ENCODE measurements around the gene MRPL49.

MRPL49 gene

GRCh38 chr11:65121865-65122696 lies at the start of gene MRPL49, which contains the start of gene FAU:
TSS of gene MRPL49 (plus strand) at chr11:65122321. CDS start at chr11:65122347, 26 bp downstream.
TSS of gene FAU (minus strand) at chr11:65122134. CDS start at chr11:65121813, 321 bp downstream.
- DNase-seq: peak; percentile 94 to 97

- DNase-seq: no peak
Observed at GRCh38 chr11:65072631-65072966, 49.5 kb upstream of the MRPL49 start.

- DNase-seq: no peak
Observed at GRCh38 chr11:65077451-65077850, 44.7 kb upstream of the MRPL49 start.

- DNase-seq: peak; percentile 5 to 18
Observed at GRCh38 chr11:65078151-65078550, 44.0 kb upstream of the MRPL49 start.

GRCh38 chr11:65078786-65079342 lies 43.3 kb upstream of the MRPL49 start:
- DNase-seq: no peak

- no peak for DNase-seq
Observed at GRCh38 chr11:65083134-65083833, 38.8 kb upstream of the MRPL49 start.

- peak; percentile 88 to 91 for DNase-seq
Observed at GRCh38 chr11:65083834-65084597, 38.1 kb upstream of the MRPL49 start, which contains the start of the genes CDCA5 and ZFPL1. TSS of gene CDCA5 (minus strand) at chr11:65084040. CDS start at chr11:65083978, 62 bp downstream. TSS of gene ZFPL1 (plus strand) at chr11:65084222. CDS start at chr11:65084699, 477 bp downstream.

- no peak for DNase-seq
Observed at GRCh38 chr11:65084598-65085375, 37.3 kb upstream of the MRPL49 start.

- no peak for DNase-seq
Observed at GRCh38 chr11:65085446-65085845, 36.7 kb upstream of the MRPL49 start.

GRCh38 chr11:65086809-65087208 lies 35.3 kb upstream of the MRPL49 start:
- DNase-seq: no peak

- DNase-seq: no peak
Observed at GRCh38 chr11:65087216-65087615, 34.9 kb upstream of the MRPL49 start.

GRCh38 chr11:65087827-65088226 lies 34.3 kb upstream of the MRPL49 start:
- no peak for DNase-seq

- no peak for DNase-seq
Observed at GRCh38 chr11:65089621-65090020, 32.5 kb upstream of the MRPL49 start.

- no peak for DNase-seq
Observed at GRCh38 chr11:65090628-65091027, 31.5 kb upstream of the MRPL49 start.

- no peak for DNase-seq
Observed at GRCh38 chr11:65095427-65095826, 26.7 kb upstream of the MRPL49 start.

- peak; percentile 86 for DNase-seq
Observed at GRCh38 chr11:65095974-65096806, 25.9 kb upstream of the MRPL49 start, which contains the start of gene VPS51. TSS of gene VPS51 (plus strand) at chr11:65096214. CDS start at chr11:65096251, 37 bp downstream.

- DNase-seq: no peak
Observed at GRCh38 chr11:65096926-65097325, 25.2 kb upstream of the MRPL49 start.

- no peak for DNase-seq
Observed at GRCh38 chr11:65100674-65101350, 21.3 kb upstream of the MRPL49 start.

GRCh38 chr11:65102142-65103095 lies 19.7 kb upstream of the MRPL49 start:
- DNase-seq: no peak
